Upper lobe of right lung (tissue), 1 donor: Measurements from ENCODE around the gene TMEM37. TPM values are rescaled to one million over a fixed set of nuclear protein-coding genes. Genes with fewer than 3 reads are reported as not detected.

ENCODE experiments used
- ATAC-seq: fragments of 200-7000 bp; cut with Tn5 transposase; one replicate; pipeline ENCODE4 v1.9.1; 2020; ENCODE audit warnings: mild to moderate bottlenecking, moderate library complexity
- DNase-seq: peaks from one replicate; pipeline ENCODE4 v3.0.0-alpha.2; 2020
- H3K27ac ChIP-seq: fragments of 200-600 bp; one replicate; pipeline ENCODE4 v1.8.0; 2022
- H3K27me3 ChIP-seq: fragments of 200-600 bp; one replicate; pipeline ENCODE4 v1.8.0; 2022; ENCODE audit warnings: mild to moderate bottlenecking
- H3K36me3 ChIP-seq: fragments of 200-600 bp; one replicate; pipeline ENCODE4 v1.8.0; 2022
- H3K4me1 ChIP-seq: fragments of 200-600 bp; one replicate; pipeline ENCODE4 v1.8.0; 2022
- H3K4me3 ChIP-seq: fragments of 200-600 bp; one replicate; pipeline ENCODE4 v1.8.0; 2022; ENCODE audit warnings: mild to moderate bottlenecking
- H3K9me3 ChIP-seq: fragments of 200-600 bp; one replicate; pipeline ENCODE4 v1.8.0; 2022
- CTCF ChIP-seq: fragments of 200-600 bp; IDR thresholded peaks from one replicate; pipeline ENCODE4 v1.8.0; 2022; ENCODE audit warnings: antibody characterized with exemption
- intact Hi-C: fragments of 100-400 bp; cut with DNase I; formaldehyde crosslinking; loops from one replicate; pipeline ENCODE4 v1.11.0; 2022
- long read RNA-seq: library from polyadenylated mRNA; unstranded; transcript quantifications from one replicate; pipeline ENCODE4 v2.0.0, GENCODE V29; 2021
- total RNA-seq: library from RNA; stranded (reverse); fragmentation: NEBNext Ultra II Directional; extraction: Animal tissue kit (Norgen Biotek cat#: 25700); gene quantifications from one replicate; pipeline ENCODE4 v1.2.1, GENCODE V29; 2021
- donor health status: DM: no; HTN: yes; CAD: no; lungs with severe emphysema.

The TMEM37 gene
- 23.8 TPM for total RNA-seq
- long read RNA-seq, transcript TMEM37-201 (2 exons, 1,688 nt) = major isoform, 29 of 32 reads
- long read RNA-seq, partial matches to known transcripts = 0 of 32 reads
- long read RNA-seq, other reads (novel, unspliced or antisense) = 1 of 32 reads

GRCh38 chr2:119431155-119431975 is at the start of gene TMEM37:
TSS of gene TMEM37 (plus strand) at chr2:119431854. CDS start at chr2:119431904, 50 bp downstream.
- intact Hi-C loops = no loop called here

GRCh38 chr2:119383410-119384140 is 48.1 kb upstream of the TMEM37 start:
- TF ChIP-seq CTCF = no peak
- no peak for ATAC-seq
- intact Hi-C loops = no loop called here
- Histone ChIP-seq H3K4me1 (peaks cover 10% of the 10 kb centered on the region), H3K4me3 (no peak overlapping the region), H3K9me3 (no peaks in the 10 kb centered on the region), H3K27me3 (no peaks in the 10 kb centered on the region), H3K27ac (no peak overlapping the region), H3K36me3 (no peaks in the 10 kb centered on the region)
- DNase-seq = no peak

More at GRCh38 chr2:119431155-119431975, at the start of gene TMEM37:
- H3K27ac ChIP-seq = peak within 1 kb of the TSS; percentile 84
- H3K4me3 ChIP-seq = peak within 1 kb of the TSS; percentile 70
- no peaks in the 10 kb centered on the region for H3K36me3 ChIP-seq
- no peaks in the 10 kb centered on the region for H3K27me3 ChIP-seq
- peak; percentile 88 for DNase-seq
- H3K4me1 ChIP-seq = peaks cover 65% of the 10 kb centered on the region
- peak; percentile 82 for ATAC-seq
- TF ChIP-seq CTCF = no peak
- H3K9me3 ChIP-seq = no peaks in the 10 kb centered on the region

GRCh38 chr2:119384971-119385370 is 46.7 kb upstream of the TMEM37 start:
- TF ChIP-seq CTCF = no peak
- H3K27ac ChIP-seq = no peak overlapping the region
- DNase-seq (no peak), ATAC-seq (no peak)
- intact Hi-C loops = no loop called here
- H3K9me3 ChIP-seq = no peaks in the 10 kb centered on the region
- H3K4me1 ChIP-seq = peaks cover 10% of the 10 kb centered on the region
- H3K36me3 ChIP-seq = no peaks in the 10 kb centered on the region
- H3K4me3 ChIP-seq = no peak overlapping the region
- H3K27me3 ChIP-seq = no peaks in the 10 kb centered on the region

- no peak for TF ChIP-seq CTCF
- intact Hi-C loops = no loop called here
- H3K4me1 ChIP-seq = peaks cover 10% of the 10 kb centered on the region
- no peak overlapping the region for H3K27ac ChIP-seq
- H3K36me3 ChIP-seq = no peaks in the 10 kb centered on the region
- no peaks in the 10 kb centered on the region for H3K9me3 ChIP-seq
- ATAC-seq (no peak), DNase-seq (no peak)
- H3K27me3 ChIP-seq = no peaks in the 10 kb centered on the region
- H3K4me3 ChIP-seq = no peak overlapping the region
These were observed 46.2 kb upstream of the TMEM37 start for GRCh38 chr2:119385466-119385865.

GRCh38 chr2:119387381-119388129 is 44.1 kb upstream of the TMEM37 start:
- no peaks in the 10 kb centered on the region for H3K9me3 ChIP-seq
- DNase-seq (peak; percentile 91), ATAC-seq (peak; percentile 95)
- no peak overlapping the region for H3K4me3 ChIP-seq
- peak overlapping the region; percentile 75 for H3K27ac ChIP-seq
- H3K27me3 ChIP-seq = no peaks in the 10 kb centered on the region
- intact Hi-C loops = no loop called here
- H3K4me1 ChIP-seq = peaks cover 10% of the 10 kb centered on the region
- H3K36me3 ChIP-seq = no peaks in the 10 kb centered on the region
- TF ChIP-seq CTCF = peak; percentile 33
